GM18873 (cell line): ENCODE data around the gene ZBTB45.
"Not testable (repeated sequence)": the region's sequence is repeated elsewhere in the genome, so short reads cannot be mapped to it uniquely, and the experiment has no call there.

Source experiments
- ATAC-seq: cut with Tn5 transposase; IDR thresholded peaks from one replicate; pipeline ENCODE4 v1.9.1; 2021; ENCODE audit warnings: mild to moderate bottlenecking, moderate library complexity, moderate number of reproducible peaks; ENCODE audit not compliant: unreplicated experiment, low FRiP score

The ZBTB45 gene

DNA sequence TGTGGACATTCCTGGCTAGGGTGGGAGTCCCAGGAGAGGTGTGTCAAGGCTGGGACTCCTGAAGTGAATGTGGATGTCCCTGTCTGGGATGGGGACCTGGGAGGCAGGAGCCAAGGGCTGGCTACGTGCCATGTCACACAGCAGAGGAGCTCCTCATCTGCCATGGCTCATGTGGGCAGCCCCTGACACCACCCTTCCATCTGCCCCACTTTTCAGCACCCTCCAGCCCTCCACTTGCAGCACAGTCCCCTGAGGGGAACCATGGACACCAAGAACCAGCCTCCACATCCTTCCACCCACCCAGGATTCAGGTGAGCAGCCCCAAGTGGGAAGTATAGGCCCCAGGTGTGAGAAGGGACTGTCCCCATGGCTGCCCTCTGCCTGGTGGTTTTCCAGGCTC lies 41.7 kb downstream of the ZBTB45 start:
- ATAC-seq: no peak

DNA sequence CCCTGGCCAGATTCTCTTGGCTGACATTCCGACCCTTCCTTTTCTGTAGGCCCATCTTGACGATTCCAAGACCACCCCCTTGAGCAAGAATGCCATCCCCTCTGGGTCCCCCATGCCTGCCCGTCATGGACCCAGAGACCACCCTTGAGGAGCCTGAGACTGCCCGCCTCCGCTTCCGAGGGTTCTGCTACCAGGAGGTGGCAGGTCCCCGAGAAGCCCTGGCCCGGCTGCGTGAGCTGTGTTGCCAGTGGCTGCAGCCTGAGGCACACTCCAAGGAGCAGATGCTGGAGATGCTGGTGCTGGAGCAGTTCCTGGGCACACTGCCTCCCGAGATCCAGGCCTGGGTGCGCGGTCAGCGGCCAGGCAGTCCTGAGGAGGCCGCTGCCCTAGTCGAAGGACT lies 42.5 kb downstream of the ZBTB45 start:
- no peak for ATAC-seq

DNA sequence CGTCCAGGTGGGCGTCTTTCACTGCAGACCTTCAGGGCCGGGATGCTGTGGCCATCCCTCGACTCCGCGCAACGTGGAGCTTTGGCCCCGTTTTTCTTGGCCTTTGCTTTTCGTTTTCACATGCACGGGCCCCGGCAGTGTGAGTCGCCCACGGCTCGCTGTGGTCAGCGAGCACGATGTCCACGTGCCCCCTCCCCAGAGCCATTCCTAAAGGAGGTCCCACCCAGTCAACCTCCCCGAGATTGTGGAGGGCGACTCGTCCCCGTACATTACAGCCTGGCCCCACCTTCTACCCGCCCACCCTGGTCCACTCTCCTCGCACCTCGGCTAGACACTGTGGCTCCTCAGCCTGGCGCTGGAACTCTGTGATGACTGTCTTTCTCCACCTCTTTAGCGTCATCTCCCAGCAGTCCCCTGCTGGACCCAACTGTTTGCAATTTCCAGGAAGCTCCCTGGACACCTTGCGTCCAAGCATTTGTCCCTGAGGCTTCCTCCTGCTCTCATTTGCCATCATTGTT lies 43.1 kb downstream of the ZBTB45 start:
- ATAC-seq: no peak

DNA sequence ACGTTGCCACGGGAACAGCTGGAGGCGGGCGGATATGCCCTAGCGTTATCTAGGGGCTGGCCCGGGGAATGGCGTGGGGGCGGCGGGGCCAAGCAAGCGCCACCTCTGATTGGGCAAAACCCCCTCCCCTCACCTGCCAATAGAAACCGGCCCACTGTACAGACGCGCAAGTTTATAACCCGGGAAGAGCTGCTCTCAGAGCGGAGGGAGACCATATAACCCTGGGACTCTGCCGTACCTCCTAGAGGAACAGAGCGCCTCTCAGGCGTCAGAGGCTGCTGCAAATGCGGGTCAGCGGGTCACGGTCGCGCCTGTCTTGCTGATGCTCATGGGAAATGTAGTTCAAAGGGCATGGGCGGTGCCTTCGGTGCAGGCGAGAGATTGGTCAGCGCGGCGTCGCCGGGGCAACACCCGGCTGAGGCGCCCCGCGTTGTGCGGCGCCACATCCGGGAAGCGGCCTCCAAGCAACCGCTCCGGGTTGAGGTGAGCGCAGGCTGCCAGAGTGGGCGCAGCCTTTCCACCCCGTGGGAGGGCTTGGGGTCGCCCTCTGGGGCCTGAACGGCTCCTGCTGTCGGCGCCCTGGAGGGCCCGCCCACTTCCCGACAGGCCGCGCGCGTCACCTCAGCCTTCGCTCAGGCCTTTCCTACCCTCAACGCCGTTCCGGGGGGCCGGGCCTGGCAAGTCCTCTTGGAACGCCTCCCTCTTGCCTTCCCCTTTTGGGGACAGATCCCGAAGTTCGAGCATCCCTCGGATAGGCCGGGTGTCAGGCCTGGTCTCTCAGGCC lies 43.7 kb downstream of the ZBTB45 start, which contains the start of gene ZNF446:
ZNF446 (plus strand) TSS at position 639 of the 784 bp plus-strand sequence. CDS start 867 bp downstream, outside the sequence.
- peak; percentile 74 for ATAC-seq

DNA sequence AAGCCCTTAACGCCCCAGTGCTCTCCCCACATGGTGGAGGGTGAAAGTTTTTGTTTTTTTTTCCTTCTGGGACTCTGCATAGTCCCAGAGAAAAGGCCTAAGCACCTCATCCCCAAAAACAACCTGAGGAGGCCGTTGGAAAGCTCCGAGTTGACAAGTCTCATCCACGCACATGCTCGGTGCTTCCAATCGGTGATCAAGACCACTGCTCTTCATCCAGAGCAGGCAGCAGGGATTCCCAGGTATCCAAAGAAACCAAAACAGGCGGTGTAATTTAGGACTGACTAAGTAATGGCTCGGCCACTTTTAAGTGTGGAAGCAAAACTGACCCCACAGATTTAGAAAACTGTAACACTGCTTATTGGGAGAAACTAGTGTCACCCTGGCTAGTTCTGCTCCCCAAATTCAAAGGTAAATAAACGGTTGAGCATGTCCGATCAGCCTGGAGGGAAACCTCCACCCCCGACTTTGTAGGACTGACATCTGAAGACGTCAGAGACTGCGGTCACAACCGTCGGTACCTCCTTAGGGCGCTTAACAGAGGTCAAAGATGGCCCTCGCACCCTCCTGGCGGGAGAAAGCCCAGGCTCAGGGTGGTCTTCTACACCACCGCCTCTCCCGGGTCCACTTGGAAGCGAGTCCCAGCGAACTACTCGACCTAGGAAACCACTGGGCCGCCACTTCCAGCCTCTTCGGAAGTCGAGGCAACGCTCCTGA lies 44.5 kb downstream of the ZBTB45 start:
- peak; percentile 2 for ATAC-seq

DNA sequence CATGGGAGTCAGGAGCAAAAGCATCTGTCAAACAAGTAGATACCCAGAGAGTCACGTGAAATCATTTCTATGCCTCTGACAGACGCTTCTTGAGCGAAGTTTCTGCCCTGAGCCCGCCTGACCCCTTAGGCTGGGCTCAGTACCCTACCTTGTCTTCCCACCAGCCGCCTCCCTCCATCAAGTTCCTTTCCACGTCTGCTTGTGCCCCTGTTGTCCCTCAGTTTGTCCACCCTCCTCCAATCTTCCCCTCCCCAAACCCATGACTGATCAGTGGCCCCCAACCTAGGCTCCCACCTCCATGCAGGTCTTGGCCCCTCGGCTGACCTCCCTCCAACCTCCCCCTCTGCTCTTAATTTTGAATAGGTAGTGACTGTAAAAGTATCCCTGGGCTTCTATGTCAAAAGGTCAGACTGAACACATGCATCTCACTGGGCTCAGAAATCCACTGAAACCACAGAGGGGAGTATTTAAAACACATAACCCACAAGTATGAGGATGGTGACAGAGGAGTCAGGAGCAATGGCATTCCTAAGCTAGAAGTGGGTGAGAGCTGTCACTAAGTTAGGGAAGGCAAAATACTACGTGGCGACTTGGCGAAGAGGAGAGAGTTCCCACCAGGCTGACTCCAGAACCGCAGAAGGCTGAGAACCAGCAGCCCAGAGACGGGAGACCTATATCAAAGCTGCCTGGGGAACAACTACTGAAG lies 45.2 kb downstream of the ZBTB45 start:
- ATAC-seq: no peak

DNA sequence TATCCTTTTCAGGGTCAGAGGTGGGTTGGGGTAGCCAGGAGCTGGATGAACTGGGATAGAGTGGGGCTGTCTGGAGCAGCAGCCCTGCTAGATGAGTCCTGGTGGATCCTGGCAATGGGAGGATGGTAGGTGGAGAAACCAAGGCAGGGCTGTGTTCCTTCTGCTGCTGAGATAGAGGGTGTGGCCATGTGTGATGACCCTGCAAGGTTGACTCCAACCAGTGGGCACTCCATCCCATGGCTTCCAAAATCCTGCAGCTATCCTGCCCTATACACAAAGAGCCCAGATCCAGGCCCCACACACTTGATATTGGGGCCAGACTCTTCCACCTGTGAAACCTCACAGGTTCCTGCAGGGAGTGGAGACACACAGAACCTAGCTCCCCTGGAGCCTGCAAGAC lies 45.8 kb downstream of the ZBTB45 start:
- ATAC-seq: no peak

DNA sequence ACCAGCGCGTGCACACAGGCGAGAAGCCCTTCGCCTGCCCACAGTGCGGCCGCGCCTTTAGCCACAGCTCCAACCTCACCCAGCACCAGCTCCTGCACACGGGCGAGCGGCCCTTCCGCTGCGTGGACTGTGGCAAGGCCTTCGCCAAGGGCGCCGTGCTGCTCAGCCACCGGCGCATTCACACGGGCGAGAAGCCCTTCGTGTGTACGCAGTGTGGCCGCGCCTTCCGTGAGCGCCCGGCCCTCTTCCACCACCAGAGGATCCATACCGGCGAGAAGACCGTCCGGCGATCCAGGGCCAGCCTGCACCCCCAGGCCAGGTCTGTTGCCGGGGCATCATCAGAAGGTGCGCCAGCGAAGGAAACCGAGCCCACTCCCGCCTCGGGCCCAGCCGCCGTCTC lies 47.9 kb downstream of the ZBTB45 start:
- no peak for ATAC-seq

DNA sequence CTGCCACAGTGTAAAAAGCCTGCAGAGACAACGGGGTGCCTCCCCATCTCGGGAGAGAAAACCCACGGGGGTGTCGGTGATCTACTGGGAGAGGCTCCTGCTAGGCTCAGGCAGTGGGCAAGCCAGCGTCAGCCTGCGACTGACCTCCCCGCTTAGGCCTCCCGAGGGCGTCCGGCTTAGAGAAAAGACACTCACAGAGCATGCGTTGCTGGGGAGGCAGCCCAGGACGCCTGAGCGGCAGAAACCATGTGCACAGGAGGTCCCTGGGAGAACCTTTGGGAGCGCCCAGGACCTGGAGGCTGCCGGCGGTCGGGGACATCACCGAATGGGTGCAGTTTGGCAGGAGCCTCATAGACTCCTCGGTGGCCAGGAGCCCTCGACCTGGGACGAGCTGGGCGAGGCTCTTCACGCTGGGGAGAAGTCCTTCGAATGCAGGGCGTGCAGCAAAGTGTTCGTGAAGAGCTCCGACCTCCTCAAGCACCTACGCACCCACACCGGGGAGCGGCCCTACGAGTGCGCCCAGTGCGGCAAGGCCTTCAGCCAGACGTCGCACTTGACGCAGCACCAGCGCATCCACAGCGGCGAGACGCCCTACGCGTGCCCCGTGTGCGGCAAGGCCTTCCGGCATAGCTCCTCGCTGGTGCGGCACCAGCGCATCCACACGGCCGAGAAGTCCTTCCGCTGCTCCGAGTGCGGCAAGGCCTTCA lies 48.6 kb downstream of the ZBTB45 start:
- not testable (repeated sequence) for ATAC-seq

DNA sequence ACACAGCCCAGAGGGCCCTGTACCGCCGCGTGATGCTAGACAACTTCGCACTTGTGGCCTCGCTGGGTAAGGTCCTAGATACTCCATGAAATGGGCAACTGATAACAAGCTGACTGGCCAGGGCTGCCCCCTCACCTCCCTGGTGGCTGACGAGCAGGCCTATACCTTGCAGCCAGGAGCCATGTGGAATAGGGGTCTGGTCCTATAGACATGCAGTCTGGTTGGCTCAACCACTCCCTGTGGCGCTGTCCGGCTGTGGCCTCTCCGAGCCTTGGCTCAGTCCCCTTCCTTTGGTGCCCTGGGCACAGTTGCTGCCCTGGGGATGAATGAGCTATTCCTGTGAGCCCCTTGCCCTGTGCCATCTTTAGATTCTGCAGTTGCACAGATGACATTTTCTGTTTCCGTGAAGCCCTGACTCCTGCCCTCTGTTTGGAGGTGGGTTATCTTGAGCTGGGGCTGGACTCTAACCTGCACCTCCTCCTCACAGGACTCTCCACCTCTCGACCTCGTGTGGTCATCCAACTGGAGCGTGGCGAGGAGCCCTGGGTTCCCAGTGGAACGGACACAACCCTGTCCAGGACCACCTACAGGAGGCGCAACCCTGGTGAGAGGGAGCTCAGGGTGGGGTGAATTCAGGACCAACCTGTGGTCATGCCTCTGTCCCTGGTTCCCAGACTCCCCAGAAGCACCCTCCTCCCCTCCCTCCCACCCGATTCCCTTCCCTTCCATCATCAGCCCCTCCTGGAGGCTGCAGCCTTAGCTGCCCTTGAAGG lies 50.2 kb downstream of the ZBTB45 start:
- ATAC-seq: no peak

DNA sequence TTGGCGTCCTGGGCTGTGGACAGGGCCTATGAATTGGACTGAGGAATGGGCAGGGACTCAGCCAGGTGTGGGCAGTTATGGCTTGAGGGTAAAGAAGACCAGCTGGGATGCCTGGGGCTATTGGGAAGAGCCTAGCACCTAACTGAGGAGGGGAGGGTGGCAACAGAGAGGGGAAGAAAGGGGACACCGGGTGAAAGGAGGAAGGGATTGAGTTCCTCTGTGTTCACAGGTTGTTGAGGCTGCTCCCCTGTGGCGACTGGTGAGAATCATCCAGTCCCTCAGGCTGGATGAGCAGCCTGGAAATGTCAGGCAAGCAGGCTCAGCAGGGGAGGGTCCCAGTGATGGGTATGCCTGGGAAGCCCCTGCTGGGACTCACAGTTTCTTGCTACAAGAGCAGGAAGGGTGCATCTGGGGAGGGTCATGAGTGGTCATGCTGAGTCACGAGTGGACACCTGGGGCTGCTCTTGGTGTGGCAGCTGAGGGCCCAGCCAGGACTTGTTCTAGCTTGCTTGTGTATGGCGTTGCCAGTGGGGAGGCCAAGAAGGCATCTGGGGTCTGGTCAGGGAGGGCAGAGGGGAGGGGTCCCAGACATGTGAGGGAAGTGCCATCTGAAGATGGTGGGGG lies 51.3 kb downstream of the ZBTB45 start:
- ATAC-seq: no peak

DNA sequence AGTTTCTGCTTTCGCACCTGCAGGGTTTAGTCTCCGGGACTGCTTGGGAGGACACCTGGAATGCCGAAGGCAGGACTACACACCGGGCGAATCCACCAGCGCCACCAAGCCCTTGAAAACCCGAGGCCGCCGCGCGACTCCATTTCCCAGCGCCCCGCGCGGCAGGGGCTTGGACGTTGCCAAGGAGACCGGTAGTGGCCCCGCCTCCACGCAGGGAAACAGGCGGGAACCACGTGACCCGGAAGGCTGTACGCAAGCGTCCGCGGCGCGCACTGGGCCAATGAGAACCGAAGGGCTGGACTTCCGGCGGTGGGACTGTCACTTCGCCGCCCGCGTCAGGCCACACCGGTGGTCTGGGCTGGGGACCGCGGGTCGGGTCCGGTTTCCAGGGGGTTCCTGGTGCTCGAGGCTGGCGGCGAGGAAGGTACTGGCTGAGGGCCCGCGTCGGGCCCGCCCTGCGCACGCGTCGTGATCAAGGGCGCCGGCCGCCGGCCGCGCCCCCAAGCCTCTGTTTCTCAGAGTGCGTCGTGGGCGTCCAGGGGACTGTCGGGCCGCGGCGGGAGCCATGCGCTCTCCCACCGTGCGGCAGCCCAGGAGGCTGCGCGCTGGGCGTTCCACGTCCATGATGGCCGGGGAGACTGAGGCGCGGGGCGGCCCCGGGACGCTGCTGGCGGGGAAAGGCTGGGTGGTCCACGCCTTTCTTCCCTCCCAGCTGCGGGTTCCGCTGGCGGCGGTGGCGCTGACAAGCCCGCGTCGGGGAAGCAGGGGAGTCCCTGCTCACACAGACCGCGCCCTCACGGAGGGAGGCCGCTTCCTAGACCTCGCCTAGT lies 52.6 kb downstream of the ZBTB45 start, which contains the start of gene ZNF324:
ZNF324 (plus strand) TSS at position 321 of the 830 bp plus-strand sequence. CDS start 2,106 bp downstream, outside the sequence.
- ATAC-seq: peak; percentile 83

DNA sequence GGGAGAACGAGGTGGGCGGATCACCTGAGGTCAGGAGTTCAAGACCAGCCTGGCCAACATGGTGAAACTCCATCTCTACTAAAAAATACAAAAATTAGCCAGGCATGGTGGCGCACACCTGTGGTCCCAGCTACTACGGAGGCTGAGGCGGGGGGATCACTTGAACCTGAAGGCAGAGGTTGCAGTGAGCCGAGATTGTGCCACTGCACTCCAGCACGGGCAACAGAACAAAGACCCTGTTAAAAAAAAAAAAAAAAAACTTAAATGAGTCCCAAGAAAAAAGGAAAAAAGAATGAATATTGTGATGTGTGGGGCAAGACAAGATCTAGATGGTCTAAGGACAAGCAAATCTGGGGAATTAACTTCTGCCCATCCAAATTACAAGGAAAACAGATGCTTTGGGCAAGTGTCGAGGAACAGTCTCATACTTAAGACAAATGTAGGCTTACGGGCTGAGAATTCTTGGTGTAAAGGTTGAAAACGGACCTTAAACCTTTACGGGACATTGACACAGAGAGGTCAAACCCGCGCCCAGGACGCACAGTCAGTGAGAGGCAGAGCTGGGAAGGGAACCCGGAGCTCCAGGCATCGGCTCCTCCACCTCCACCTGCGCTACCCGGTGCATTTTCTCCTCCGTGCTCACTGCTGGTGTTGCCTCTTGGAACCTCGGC lies 53.4 kb downstream of the ZBTB45 start:
- peak; percentile 10 for ATAC-seq
